Measurements from ENCODE around the gene PTH2R. TPM values are rescaled to one million over a fixed set of nuclear protein-coding genes. Genes with fewer than 3 reads are reported as not detected.
"Not testable (repeated sequence)": the region's sequence is repeated elsewhere in the genome, so short reads cannot be mapped to it uniquely, and the experiment has no call there.

Gene PTH2R
- total RNA-seq, 1 experiment from 2014 or later = 0.10 TPM

GRCh38 chr2:208529796-208530195 lies 123.2 kb downstream of the PTH2R start:
- CTCF ChIA-PET = no interaction called here

GRCh38 chr2:208531361-208531760 lies 124.8 kb downstream of the PTH2R start:
- ATAC-seq (no peak), DNase-seq (ENCODE audit: low read depth, low spot score) (no peak)
- Histone ChIP-seq H3K9me3 (ENCODE audit: control insufficient read depth, insufficient read depth, low read depth, low read length) (no peaks in the 10 kb centered on the region), H3K4me3 (ENCODE audit: low read depth in 2 of 2, low read length in 2 of 2) (no peak overlapping the region), H3K4me1 (ENCODE audit: control insufficient read depth, insufficient read depth, low read length) (no peaks in the 10 kb centered on the region), H3K36me3 (ENCODE audit: control insufficient read depth, insufficient read depth, low read length) (no peaks in the 10 kb centered on the region), H3K27ac (ENCODE audit: low read length) (no peak overlapping the region), H3K27me3 (ENCODE audit: control insufficient read depth, insufficient read depth, low read length) (no peaks in the 10 kb centered on the region)
- TF ChIP-seq POLR2AphosphoS5 (IDR thresholded peaks at IDR 0.05; ENCODE audit: low read depth, low read length) (no peak), TCF7L2 (IDR thresholded peaks at IDR 0.05; ENCODE audit: low read depth, low read length) (no peak), REST (IDR thresholded peaks at IDR 0.05; ENCODE audit: insufficient read depth in 1 of 2, low read depth in 2 of 2, low read length in 1 of 2) (no peak), SIN3A (IDR thresholded peaks at IDR 0.05; ENCODE audit: borderline replicate concordance, insufficient read depth, low read depth, low read length) (no peak), CTCF (IDR thresholded peaks at IDR 0.05) (no peak)
- intact Hi-C loops (cut with micrococcal nuclease; ENCODE audit: unreplicated experiment) = no loop called here
- in situ Hi-C loops (cut with HindIII; ENCODE audit: low pct_unique_long_range_greater_than_20kb, low sequenced_read_pairs) = no loop called here
- BruUV-seq (replicated peaks) = no TSS peak
- POLR2A ChIA-PET = no interaction called here
- CTCF ChIA-PET = no interaction called here

More at GRCh38 chr2:208529796-208530195, 123.2 kb downstream of the PTH2R start:
- intact Hi-C loops (cut with micrococcal nuclease; ENCODE audit: unreplicated experiment) = no loop called here
- Histone ChIP-seq H3K36me3 (ENCODE audit: control insufficient read depth, insufficient read depth, low read length) (no peaks in the 10 kb centered on the region), H3K4me1 (ENCODE audit: control insufficient read depth, insufficient read depth, low read length) (no peaks in the 10 kb centered on the region), H3K9me3 (ENCODE audit: control insufficient read depth, insufficient read depth, low read depth, low read length) (no peaks in the 10 kb centered on the region), H3K27me3 (ENCODE audit: control insufficient read depth, insufficient read depth, low read length) (no peaks in the 10 kb centered on the region), H3K27ac (ENCODE audit: low read length) (no peak overlapping the region), H3K4me3 (ENCODE audit: low read depth in 2 of 2, low read length in 2 of 2) (no peak overlapping the region)
- no peak for TF ChIP-seq REST (IDR thresholded peaks at IDR 0.05; ENCODE audit: insufficient read depth in 1 of 2, low read depth in 2 of 2, low read length in 1 of 2)
- no peak for TF ChIP-seq POLR2AphosphoS5 (IDR thresholded peaks at IDR 0.05; ENCODE audit: low read depth, low read length)
- no peak for TF ChIP-seq TCF7L2 (IDR thresholded peaks at IDR 0.05; ENCODE audit: low read depth, low read length)
- TF ChIP-seq SIN3A (IDR thresholded peaks at IDR 0.05; ENCODE audit: borderline replicate concordance, insufficient read depth, low read depth, low read length) = no peak
- TF ChIP-seq CTCF (IDR thresholded peaks at IDR 0.05) = no peak
- in situ Hi-C loops (cut with HindIII; ENCODE audit: low pct_unique_long_range_greater_than_20kb, low sequenced_read_pairs) = no loop called here
- POLR2A ChIA-PET = no interaction called here
- no TSS peak for BruUV-seq (replicated peaks)
- ATAC-seq = no peak
- no peak for DNase-seq (ENCODE audit: low read depth, low spot score)

- DNase-seq (ENCODE audit: low read depth, low spot score); CTCF ChIA-PET; in situ Hi-C loops (cut with HindIII; ENCODE audit: low pct_unique_long_range_greater_than_20kb, low sequenced_read_pairs); H3K4me1 ChIP-seq (ENCODE audit: control insufficient read depth, insufficient read depth, low read length); H3K36me3 ChIP-seq (ENCODE audit: control insufficient read depth, insufficient read depth, low read length); intact Hi-C loops (cut with micrococcal nuclease; ENCODE audit: unreplicated experiment); H3K4me3 ChIP-seq (ENCODE audit: low read depth in 2 of 2, low read length in 2 of 2); H3K9me3 ChIP-seq (ENCODE audit: control insufficient read depth, insufficient read depth, low read depth, low read length); BruUV-seq (replicated peaks); ATAC-seq; POLR2A ChIA-PET; H3K27me3 ChIP-seq (ENCODE audit: control insufficient read depth, insufficient read depth, low read length); H3K27ac ChIP-seq (ENCODE audit: low read length): not testable (repeated sequence)
Observed at GRCh38 chr2:208535578-208535977, 129.0 kb downstream of the PTH2R start.

All from Panc1 (cell line).